T follicular helper cell (primary cell): Measurements from ENCODE around the gene CFAP210.

Source experiments
- DNase-seq: peaks from one replicate; pipeline ENCODE4 v3.0.0-alpha.2; 2020; ENCODE audit warnings: low read depth
- total RNA-seq, 2 experiments: gene quantifications; one replicate each; lab custom pipeline; 2026; lab: John Stamatoyannopoulos, UW

Gene CFAP210, protein sequence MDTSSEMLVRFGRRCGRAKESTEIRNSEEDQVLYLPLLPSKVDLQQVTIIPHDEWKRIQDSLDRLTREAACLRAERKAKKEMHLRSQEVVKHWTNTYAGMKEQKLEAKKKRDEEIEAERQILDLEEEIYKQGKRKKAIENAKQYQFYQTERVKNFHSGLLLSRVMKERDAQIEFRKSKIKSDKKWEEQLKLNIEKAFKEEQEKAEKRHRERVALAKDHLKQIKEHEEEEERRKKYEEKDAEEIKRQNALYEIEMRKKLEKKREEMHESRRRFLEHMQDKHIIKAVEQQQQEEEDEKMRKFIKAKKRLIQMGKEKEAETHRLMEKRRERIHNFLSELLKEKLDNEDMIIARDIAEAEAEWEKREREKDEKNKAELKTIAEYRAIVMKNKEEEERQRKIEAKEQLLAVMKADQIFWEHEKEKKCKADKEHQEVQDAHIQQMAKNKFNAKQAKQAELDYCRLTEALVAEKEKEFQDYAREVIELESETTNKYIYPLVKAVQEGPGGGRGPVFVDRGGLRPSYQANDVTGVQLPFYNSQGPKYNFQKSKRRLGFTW
- total RNA-seq, result 0.22 to 0.42 reads per million in 2 experiments

DNA sequence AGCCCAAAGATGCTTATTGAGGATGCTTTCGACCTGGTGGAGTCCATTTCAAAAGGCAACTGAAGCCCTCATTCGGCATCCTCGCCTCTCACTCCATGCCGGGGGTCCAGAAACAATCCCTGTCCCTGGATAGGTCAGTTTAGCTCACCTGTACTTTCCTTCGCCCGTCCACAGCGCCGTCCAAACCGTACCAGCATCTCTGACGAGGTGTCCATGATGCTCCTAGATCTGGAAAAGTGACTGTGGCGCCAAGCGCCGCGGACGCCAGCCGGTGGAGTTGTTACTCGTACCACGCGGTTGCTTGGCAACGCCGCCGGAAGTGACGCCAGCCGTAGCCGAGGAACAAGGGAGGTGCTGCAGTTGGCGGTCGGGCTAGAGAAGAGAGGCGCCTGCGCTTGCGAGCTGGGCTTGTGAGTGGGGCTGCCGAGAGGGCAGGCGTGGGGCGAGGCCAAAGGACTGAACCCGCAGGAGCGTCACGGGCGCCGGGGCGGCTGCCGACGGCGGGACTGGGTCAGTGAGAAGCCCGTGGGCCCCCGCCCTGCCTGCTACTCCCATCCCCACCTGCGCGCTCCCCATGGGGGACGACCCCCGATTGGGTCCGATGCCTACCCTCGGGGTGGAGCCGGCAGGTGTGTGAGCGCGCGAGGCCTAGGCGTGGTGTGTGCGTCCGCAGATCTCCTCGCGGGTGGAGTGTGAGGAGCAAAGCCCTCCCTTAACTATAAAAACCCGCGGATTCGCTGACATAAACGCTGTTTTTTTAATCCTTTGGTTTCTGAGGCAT lies at the start of gene CFAP210, which contains the start of gene PHOSPHO2:
TSS of gene CFAP210 (minus strand) at position 293 of the 781 bp plus-strand sequence. CDS start at position 215, 78 bp downstream.
TSS of gene PHOSPHO2 (plus strand) at position 357 of the 781 bp plus-strand sequence. CDS start 6,503 bp downstream, outside the sequence.
- DNase-seq, result peak; percentile 99

DNA sequence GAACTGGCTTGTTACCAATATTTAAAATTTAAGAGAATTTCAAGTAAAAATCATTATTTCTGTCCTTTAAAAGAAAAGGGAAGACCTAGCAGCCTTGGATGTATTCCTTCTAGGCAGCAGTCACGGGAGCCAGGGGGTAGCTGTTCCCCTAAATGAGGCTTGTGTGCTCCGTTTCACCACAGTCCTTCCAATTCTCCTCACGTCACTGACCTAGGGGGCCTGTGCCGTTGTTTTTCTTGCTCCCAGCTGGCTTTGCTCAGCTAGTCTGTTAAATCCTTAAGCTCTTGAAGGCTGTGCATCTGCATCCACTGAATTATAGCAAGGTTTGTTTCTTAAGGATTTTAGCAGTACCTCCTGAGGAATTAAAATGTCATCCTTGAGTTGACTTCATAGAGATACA lies 49.3 kb upstream of the CFAP210 start:
- DNase-seq, result no peak

DNA sequence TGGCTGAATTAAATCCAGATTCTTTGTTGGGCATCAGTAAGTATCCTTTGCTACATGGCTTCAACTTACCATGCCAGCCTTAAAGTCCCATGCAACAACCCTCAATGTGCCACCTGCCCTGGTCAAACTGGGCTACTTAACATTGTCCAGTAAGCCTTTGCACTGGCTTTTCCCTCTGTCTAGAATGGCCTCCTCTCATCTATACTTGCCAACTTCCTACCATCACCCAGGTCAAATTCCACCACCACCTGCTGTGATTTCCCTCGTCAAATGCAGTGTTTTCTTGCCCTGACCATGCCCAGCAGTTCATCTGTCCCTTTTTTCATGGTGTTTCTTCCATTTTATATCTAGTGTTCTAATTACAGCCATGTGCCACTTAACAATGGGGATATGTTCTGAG lies 45.1 kb upstream of the CFAP210 start:
- no peak for DNase-seq

DNA sequence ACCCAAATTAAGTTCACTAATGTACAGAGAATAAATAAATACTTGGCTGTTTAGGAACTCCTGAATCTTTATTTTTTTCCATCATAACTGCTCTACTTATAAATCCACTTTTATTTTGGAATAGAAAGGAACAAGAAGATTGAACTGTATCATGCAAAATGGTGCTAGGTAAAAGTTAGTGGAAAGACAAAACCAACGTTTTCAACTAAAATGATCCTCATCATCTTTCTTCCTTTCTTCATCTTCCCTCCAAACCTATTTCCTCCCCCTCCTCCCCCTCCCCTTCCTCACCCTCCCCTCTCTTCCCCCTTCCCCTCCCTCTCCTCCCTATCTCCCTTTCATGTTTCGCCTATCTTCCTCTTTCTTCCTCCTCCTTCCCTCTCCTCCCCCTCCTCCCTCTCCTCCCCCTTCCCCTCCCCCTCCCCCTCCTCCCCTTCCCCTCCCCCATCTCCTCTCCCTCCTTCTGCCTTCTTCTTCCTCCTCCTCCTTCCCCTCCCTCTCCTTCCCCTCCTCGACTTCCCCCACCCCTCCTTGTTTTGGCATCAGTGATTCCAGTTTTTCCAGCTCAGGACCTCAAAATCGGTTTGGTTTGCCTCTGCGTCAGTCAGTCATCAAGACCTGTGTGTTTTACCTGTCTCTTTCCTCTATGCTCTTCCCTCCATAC lies 44.5 kb upstream of the CFAP210 start:
- DNase-seq, result no peak

DNA sequence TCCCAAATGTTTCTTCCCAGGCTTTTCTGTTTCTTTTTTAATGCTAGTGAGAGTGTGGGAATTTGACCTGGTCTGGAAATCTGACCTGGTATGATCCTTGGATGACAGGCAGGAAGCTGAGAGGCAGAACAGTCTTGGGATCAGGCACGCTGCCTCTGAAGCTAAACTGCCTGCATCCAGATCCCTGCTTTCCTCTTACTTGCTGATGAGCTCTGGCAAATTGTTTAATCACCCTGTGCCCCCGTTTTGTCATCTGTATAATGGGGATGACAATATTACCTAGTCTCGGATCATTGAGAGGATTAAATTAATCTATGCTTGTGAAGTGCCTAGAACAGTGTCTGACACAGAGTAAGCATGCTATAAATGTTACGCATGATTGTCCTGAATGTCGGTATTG lies 42.7 kb upstream of the CFAP210 start:
- DNase-seq, result no peak

DNA sequence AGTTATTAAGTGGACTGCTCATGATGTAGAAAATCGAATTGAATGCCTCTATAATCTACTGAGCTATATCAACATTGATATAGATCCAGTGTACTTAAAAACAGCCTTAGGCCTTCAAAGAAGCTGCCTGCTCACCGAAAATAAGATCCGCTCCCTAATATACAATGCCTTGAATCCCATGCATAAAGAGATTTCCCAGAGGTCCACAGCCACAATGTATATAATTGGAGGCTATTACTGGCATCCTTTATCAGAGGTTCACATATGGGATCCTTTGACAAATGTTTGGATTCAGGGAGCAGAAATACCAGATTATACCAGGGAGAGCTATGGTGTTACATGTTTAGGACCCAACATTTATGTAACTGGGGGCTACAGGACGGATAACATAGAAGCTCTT lies 41.4 kb upstream of the CFAP210 start:
- DNase-seq, result no peak

DNA sequence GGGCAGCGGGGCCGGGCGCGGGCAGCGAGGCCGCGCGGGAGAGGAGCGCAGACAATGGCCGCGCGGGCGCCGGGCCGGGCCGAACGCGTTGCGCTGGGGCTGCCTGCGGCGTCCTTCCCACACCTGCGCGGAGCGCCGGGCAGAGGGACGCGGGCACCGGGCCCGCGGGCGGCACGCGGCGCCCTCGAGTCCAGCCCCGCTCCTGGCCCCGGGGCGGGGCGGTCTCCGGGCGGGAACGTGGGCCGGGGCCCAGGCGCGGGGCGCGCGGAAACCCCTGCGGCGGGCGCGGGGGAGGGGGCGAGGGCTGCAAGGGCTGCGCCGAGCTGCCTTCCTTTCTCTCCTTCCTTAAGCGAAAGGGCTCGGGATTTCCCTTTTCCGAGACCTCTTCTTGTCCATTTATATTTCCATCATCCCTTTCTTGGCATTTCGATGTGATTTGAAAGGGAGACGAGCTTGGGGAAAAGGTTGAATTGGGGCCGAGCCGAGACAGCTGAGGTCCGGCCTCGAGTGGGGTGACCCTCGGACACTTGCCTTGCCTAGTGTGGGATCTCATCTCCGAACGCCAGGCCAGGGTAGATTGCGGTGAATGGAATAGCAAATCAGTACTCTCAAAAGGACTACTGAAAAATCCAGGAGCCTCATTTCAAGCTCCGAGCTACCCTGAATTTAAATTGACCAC lies 40.1 kb upstream of the CFAP210 start:
- no peak for DNase-seq

DNA sequence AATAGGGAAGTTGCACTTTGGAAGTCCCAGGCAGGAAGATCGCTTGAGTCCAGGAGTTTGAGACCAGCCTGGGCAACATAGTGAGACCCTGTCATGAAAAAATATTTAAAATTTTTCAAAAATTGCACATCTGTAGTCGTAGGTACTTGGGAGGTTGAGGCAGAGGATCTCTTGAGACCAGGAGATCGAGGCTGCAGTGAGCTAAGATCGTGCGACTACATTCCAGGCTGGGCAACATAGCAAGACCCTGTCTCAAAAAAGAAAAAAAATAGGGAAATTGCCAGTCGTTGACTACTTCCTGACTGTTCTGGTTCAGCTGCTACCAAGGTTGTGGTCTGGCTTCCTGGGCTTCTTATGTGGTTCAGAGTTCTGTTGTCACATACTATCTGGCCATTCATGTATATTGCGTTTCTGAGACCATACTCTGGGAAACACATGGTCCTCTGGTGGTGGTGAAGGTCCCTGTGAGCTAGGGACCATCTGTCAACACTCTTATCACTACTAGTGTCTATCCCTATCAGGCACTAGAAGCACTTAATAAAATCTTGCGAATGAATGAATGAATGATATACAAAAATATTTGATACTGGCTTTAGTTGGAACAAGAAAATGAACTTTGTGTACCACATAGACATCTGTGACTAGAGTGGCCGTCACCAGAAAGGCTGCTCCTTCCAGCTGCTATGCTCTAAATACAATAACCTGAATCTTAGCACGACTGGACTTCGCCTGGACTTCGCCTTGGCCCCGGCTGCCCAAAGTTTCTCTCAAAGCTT lies 38.6 kb upstream of the CFAP210 start:
- no peak for DNase-seq

DNA sequence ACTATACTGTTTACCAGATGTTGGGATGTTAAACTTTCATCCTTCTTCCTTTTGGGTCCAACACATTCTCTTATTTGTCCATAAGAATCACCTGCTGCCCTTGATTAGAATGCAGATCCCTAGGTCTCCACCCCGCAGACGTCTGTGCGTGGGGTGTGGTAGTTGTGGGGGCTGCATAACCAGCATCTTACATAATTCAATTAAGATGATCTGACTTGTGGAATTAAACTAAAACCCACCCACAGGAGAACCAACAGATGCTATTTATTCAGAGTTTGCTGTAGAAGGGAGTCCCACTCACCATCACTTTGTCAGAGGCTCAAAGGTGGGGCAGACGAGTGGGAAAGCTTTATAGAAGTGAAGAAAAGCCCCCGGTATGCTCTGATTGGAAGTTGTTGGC lies 37.9 kb upstream of the CFAP210 start:
- DNase-seq, result no peak

DNA sequence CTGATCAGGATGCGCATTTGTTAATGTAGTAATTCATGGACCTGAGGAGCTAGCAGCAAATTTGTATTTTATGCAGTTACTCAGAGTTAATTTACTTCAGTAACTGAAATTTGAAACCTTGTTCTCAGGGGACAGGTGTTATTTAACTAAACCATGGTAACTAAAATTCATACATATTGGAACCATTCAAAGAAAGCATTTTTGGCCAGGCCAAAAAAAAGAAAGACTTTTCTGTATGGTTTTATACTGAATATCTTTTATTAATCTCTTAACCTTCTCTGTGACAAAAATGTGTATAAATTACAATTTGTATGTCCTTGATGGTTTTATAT lies 35.0 kb upstream of the CFAP210 start:
- no peak for DNase-seq

DNA sequence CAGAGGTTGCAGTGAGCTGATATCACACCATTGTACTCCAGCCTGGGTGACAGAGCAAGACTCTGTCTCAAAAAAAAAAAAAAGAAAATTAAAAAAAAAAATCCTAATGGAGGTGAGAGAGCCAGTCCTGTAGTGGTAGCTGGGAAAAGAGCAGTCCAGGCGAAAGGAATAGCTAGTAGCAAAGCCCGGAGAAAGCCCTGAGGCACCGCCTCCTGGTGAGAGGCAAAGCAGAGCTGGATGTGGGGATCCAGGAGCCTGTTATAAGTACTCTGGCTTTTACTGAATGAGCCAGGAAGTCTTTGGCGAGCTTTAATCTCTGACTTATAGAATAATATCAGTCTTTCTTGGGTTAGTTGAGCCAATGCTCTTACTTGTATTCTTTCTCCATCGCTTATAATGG lies 32.9 kb upstream of the CFAP210 start:
- no peak for DNase-seq

DNA sequence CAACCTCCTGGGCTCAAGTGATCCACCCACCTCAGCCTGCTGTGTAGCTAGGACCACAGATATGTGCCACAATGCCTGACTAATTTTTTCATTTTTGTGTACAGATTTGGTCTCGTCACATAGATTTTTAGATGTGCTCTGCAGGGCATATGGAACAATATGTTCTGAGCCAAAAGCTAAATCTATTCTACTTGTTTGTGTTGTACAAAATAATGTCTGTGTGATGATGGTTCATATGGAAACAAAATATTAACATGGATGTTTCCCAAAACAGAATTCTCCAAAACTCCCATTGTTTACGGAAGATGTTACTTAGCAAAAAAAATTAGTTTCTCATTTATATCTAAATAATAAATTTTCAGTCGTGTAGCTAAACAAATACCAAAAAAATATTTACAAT lies 26.8 kb upstream of the CFAP210 start:
- DNase-seq, result no peak

DNA sequence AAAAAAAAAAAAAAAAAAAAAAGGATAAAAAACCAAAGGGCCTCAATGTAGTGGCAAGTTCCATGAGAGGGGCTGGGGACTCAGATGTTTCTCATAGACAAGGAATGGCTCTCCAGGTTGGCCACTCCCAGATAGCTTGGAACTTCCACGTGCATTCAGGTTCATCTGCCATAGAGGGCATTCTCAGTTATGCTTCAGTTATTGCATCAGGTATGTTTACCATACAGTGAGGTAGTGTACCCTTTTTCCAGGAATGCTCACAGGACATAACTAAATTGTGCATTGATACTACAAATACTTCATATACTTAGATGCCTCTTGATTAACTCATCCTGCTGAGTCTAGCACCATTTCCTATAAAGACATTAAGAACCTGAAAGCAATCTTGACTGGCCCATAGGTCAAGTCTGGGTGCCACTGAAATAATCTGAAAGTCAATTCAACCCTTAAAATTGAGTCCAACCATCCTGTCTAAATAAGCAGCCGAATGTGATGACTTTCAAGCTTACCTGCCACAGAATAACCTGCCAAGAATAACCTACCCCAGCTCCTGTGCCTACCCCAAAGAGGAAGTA lies 24.8 kb upstream of the CFAP210 start:
- no peak for DNase-seq

DNA sequence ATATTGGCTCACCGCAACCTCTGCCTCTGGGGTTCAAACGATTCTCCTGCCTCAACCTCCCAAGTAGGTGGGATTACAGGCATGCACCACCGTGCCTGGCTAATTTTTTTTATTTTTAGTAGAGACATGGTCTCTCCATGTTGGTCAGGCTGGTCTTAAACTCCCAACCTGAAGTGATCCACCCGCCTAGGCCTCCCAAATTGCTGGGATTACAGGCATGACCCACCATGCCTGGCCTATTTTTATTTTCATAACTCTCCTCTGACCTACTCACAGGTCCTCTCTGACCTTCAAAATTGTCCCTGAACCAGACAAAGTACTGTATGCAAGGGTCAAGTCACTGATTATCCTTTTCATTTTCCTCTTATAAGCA lies 23.5 kb upstream of the CFAP210 start:
- no peak for DNase-seq

DNA sequence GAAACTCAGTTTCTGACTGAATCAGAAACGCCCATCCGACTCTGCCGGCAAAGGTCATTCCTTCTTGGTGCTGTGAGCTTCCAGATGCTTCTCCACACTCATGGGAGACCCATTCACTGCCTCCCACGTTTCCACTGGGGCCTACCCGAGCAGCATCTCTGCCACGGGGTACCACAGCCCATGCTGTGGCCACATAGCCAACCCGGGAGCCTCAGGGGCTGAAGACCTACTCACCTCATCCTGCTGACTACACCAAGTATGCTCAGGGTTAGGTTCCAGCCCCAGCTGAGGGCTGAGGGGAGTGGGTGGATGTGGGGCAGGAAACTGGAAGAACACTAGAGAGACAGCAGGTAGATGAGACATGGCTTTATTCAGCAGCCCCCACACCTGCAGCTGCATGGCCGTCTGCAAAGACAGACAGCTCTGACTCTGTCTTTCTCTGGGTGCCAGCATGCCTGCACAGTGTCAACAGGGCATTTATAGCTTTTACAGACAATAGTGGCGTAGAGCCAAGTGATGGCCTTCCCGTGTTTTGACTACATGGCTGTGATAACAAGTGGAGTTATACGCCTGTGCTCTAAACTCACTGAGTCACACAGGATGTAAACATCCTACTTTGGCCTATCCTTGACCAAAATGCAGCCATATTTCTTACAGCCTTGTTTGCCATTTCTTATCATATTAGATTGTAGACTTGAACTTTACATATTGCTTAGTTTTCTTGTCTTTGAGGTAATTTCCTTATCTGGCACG lies 22.9 kb upstream of the CFAP210 start:
- DNase-seq, result no peak

DNA sequence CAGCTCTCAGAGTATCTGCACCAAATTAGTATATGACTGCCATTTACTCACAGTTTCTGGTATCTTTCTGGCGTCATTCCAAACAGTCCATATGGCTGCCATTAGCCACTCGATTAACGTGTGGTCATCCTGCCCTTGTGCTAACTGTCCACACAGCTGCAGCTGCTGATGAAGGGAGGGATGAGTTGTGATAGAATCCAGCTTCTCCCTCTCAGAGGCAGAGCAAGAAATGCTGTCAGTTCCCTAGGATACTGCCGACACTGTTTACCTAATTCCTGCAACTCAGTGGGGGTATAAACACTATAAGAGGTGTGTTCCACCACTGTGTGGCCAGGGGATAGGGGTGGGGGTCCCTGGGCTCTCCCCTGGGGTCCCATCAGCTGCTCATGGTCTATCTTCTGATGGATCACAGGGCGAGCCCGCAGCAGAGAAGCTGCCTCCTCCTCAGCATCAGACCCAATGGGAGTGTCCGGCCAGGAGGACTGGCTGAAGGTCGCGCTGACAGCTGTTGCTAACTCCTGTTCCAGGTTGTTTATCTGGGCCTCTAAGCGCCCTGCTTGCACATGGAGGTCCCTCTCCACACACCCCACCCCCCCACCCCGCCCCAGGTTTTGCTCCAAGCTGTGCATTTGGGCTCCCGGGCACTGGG lies 22.2 kb upstream of the CFAP210 start:
- no peak for DNase-seq

DNA sequence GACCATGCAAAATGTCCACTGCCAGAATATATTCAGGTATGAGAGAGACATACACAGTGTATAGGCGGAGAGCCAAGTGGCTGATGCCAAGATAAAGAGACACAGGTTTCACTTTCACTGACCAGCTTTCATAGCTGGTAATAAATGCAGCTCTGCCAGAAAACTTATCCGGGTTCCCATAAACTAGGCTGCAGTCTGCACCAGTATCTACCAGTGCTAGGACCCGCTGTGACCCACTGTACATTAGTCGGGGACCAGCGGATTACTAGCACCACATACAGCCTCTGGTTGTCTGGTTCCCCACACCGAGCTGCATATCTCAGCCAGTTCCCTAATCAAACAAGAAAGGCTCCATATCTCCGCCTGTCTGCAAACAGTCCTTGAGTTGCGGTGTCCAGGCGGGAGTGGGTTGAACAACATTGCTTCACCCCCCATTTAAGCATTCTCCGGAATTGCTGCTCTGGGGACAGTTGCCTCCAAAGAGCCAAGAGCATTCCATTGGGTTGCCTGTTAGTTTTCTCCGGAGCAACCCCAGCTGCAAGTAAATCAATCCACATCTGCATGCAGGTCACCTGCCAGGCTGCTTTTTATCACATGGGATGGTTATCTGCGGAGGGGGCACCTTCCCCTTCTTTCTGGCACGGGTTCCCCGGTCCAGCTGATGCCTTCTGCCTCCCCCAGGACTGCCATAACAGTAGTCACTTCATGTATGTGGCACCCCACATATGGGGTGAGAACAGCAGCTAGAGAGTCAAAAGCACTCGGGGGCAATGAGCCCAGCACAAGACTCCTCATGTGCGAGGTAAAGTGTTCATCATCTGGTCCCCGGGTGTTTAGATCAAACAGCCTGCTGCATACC lies 21.4 kb upstream of the CFAP210 start:
- DNase-seq, result no peak

DNA sequence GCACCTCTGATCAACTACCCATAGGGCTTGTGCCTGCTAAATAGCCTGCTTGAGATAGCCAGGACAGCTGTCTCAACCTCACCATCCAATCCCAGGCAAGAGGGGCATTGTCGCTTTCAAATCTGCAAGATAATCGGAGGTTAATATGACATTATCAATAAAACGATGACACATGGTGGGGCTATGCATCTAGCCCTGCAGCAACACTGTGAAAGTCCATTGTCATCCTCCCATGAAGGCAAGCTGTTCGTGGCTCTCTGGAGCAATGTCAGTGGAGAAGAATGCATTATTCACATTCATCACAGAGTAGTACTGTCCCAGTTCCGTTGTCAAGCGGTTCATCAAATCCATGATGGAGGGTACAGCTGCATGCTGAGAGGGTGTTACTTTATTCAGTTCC lies 20.5 kb upstream of the CFAP210 start:
- no peak for DNase-seq
